GM21367 (cell line): ENCODE measurements around the gene FANCF.

Experiments
- ATAC-seq: cut with Tn5 transposase; IDR thresholded peaks from one replicate; pipeline ENCODE4 v1.9.1; 2021; ENCODE audit not compliant: unreplicated experiment

FANCF gene

DNA sequence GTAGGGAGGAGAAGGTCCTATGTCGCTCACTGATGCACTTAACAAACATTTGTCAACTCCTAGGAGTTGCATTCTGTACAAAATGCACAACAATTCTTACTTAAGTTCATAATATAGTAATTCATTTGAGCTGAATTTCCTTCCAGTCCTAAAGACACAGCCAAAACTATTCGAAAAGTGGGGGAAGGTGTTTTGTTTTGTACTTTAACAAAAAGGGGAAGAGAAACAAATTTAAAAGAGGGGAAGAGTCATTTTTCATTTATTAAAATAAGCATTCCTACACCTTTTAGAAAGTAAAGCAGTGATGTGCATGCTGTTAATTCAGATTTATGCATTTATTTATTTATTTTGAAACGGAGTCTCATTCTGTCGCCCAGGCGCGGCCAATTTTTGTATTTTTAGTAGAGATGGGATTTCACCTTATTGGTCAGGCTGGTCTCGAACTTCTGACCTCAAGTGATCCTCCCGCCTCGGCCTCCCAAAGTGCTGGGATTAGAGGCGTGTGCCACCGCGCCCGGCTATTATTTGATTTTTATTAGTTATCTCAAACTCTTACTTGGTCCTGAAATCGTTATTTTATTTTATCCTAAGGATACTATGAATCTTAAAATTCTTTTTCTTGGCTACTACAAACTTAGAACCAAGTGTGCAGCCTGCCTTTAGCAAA lies 1.1 kb upstream of the FANCF start:
- no peak for ATAC-seq

DNA sequence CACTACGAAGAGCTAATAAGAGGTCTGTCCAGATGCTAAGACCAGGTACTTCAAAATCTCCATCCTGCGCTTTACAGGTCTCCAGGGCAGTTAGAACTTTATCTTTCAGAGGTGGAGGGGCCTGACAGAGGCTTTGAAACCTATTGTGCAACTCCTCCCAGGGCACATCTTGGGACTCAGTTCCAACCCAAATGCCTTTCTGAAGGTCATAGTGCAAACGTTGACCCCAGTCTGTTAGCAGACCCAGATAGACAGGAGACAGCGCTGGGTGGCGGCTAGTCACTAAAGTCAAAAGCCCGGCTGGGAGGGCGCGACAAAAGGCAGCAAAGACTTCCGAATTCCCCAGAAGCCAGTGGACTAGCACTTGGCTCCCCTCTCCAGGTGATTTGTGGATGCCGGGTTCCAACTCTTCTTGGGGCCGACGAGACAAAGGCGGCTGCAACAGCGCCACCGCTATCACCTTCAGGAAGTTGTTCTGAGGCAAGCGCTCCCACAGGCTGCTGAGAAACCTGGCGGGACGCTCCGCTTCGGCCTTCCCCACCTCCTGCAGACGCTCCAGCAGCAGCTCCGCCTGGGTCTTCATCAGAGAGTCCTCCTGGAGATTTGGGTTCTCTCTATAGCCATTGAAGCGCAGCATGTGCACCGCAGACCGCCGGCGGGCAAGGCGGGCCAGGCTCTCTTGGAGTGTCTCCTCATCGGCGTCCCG lies 728 bp downstream of the FANCF start:
- peak; percentile 52 for ATAC-seq

DNA sequence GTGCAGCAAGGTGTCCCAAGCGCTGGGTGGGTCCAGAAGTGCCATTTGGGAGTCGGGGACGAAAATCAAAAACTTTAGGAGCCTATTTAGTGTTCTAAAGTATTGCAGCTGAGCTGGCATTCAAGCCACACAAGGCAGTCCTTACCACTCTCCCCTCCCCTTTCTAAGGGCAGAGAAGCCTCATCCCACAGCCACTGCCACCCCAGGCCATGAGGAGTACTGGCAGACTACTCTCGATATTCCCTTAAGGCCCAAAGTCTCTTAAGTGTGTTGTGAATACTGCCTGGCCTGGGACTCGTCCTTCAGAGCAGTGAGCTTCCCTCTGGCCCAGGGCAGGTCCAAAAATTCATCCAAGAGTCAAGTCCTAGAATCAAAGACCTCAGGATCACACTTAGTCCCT lies 7.8 kb downstream of the FANCF start:
- ATAC-seq: no peak

DNA sequence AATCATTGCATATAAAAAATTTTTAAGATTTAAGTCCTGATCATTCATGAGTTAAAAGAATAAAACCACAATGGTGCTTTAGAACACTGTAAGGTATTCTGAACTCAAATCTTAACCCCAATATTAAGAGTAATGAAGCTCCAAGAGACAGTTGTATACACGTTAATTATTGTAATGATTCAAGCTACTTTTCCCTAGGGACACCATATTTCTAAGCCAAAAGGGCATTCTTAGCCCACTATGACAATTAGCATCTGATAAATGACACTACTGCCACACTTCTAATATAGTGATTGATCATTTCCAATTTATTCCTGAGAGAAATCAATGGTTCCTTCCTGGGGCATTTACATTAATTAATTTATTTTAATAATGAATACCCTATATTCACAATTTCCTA lies 21.7 kb downstream of the FANCF start:
- ATAC-seq: no peak

DNA sequence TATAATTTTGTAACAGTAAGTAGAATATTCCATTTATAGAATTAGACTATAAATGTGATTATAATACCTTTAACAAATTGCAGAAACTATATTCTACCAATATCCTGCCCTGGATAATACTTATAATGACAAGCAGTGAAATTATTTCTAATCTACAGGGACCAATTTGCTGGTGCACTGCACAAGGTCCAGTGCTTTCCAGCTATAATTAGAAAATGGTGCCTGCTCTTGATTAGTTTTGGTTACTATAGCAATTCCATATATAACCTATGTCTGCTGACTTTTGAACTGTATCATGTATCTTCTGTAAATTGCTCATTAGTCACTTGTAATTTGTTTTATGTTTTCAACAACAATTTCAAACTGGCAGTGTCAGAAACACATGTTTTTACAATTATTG lies 23.1 kb downstream of the FANCF start:
- no peak for ATAC-seq

DNA sequence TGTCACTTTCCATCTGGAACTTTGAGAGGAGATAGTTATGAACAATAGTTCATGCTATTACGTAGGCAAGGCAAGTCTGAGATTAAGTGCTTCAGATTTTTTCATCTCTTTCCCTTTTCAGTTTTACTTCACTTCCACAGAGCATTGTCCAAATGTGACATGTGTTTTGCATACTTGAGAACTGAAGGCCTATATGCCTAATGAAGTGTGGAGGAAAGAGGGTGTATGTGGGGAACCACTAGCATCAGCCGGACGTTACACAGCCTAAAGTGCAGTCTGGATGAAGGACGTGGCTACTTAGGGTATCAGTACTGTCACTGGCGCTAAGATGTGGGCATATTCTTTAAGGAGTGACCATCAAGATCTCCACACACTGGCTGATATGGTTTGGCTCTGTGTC lies 26.2 kb downstream of the FANCF start:
- ATAC-seq: no peak

DNA sequence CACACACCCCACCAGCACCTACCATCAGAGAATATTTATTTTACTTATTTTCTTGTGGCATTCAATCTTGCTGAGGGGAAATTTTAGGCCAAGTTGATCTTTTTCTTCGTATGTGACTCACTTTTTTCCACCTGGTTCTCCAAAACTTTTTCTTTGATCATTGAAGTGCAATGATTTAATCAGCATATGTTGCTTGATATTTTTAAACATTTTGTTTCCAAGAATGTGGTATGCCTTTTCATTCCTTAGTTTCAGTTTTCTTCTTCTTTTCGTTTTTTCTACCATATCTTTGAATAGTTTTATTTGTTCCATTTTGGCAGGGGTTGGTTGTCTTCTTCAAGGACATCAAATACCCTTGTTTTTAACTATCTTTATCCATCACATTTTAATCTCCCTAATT lies 28.6 kb downstream of the FANCF start:
- ATAC-seq: no peak

DNA sequence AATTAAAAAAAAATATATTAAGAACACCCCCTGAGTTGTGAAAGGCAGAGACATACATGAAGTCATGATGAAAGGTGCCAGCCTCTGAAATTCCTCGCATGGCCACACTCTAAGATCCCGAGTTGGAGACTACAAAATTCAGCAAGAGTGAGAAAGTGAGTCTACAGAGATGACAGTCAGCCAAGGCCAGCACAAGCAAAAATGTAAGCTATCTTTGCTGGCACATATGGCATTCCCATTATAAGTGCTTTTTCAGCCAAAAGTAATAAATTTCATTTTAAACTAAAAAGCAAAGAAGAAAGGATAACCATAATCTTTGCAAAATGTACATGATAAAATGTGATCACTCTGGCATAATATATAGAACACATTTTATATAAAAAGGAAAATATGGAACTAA lies 40.6 kb downstream of the FANCF start:
- no peak for ATAC-seq

DNA sequence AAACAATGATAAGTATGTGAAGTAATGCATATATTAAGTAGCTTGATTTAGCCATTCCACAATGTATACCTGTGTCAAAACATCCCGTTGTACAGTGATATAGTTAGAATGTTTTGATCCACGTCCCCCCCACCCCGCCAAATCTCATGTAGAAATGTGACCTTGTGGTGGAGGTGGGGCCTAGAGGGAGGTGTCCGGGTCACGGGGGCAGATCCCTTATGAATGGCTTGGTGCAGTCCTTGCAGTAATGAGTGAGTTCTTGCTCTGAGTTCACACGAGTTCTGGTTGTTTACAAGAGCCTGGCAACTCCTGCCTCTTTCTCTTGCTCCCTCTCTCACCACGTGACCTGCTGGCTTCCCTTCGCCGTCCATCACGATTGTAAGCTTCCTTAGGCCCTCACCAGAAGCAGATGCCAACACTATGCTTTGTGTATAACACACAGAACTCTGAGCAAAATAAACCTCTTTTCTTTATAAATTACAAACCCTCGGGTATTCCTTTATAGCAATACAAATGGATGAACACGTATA lies 41.6 kb downstream of the FANCF start:
- ATAC-seq: no peak

DNA sequence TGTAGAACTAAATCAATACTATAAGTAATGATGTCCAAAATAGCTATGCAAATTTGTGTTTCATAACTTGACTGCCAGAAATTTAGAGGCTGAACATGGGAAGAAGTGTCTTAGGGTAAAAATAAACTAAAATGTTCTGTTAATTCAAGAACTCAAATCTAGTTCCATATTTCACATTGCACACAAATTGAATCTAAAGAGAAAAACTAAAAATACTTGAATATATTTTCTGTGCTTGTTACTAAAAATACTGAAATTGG lies 43.5 kb downstream of the FANCF start:
- no peak for ATAC-seq

DNA sequence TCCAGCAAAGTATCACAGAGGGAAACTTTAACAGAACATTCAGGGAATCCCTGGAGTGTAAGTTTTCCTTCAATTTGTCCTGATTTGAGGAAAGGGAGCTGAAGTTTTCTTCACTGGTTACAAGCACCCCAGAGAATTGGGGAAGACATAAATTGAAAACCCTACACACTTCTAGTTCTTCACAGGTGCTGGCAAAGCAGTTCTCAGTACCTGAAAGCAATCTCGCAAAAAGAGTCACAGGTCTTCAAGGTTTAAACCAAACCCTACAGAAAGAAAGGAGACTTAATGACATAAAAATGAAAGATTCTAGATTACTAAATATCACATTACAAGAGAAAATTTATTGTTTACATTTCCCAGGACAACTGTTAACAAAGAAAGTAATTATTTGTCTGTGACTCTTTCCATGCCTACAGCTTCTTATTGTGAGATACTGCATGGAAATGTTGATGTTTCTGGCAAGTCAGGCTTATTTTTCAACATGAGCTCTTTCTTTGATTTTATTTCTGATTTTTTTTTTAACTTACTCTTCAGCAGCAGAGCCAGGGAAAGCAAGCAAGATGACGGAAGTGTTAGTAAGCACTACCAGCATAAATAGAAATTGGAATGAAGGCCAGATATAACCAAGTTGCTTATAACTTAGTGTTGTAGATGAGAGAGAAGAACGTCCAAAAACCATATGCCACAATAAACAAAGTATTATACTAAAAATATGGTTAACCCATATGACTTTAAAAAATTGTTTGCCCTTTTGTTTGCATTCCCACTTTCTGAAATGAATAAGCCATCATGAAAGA lies 44.1 kb downstream of the FANCF start:
- no peak for ATAC-seq

DNA sequence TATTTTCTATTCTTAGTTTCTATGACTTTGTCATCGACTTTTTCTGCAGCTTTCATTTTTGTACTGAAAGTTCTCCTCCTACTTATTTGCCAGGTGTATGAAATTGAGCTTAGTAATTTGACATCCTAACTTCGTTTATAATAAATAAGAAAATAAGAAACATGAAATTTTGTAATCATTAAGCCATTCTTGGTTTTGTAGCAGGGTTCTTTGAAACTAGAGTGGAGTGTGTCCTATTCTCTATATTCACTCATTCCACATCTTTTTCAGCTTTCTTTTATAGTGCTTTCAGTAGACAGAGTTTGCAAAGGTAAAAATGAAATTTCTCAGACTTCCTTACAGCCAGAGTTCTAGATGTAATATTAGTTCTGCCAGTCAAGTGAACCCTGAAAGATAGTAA lies 47.8 kb downstream of the FANCF start:
- no peak for ATAC-seq
